ENCODE results near the gene IDH1.

- no peak for TF ChIP-seq CTCF (IDR thresholded peaks at IDR 0.05)
- TF ChIP-seq EP300 (IDR thresholded peaks at IDR 0.05) = no peak
- no peak for TF ChIP-seq POLR2A (IDR thresholded peaks at IDR 0.05)
These were observed 11.7 kb upstream of the IDH1 start for GRCh38 chr2:208266553-208266893.

Data from ovary (tissue), 3 donors.